Measurements from ENCODE around the gene SNORC. TPM values are rescaled to one million over a fixed set of nuclear protein-coding genes. Genes with fewer than 3 reads are reported as not detected.

SNORC gene
- polyA plus RNA-seq, 1 of the 3 experiments (the other 2 are of a cell fraction), result 1.2 TPM

GRCh38 chr2:232871418-232871834, 1.4 kb downstream of the SNORC start (continued):
- TF ChIP-seq MXI1 (IDR thresholded peaks at IDR 0.05; ENCODE audit: low read depth, low read length) (no peak), EP300 (IDR thresholded peaks at IDR 0.05; ENCODE audit: borderline replicate concordance in 1 of 2, low read depth in 1 of 2, low read length in 1 of 2) (no peak), JUND (IDR thresholded peaks at IDR 0.05) (no peak), SMC3 (IDR thresholded peaks at IDR 0.05; ENCODE audit: low read depth, low read length) (no peak)
- TF ChIP-seq, protein P1, sequence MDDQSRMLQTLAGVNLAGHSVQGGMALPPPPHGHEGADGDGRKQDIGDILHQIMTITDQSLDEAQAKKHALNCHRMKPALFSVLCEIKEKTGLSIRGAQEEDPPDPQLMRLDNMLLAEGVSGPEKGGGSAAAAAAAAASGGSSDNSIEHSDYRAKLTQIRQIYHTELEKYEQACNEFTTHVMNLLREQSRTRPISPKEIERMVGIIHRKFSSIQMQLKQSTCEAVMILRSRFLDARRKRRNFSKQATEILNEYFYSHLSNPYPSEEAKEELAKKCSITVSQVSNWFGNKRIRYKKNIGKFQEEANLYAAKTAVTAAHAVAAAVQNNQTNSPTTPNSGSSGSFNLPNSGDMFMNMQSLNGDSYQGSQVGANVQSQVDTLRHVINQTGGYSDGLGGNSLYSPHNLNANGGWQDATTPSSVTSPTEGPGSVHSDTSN (IDR thresholded peaks at IDR 0.05), result no peak
- TF ChIP-seq, protein P2, sequence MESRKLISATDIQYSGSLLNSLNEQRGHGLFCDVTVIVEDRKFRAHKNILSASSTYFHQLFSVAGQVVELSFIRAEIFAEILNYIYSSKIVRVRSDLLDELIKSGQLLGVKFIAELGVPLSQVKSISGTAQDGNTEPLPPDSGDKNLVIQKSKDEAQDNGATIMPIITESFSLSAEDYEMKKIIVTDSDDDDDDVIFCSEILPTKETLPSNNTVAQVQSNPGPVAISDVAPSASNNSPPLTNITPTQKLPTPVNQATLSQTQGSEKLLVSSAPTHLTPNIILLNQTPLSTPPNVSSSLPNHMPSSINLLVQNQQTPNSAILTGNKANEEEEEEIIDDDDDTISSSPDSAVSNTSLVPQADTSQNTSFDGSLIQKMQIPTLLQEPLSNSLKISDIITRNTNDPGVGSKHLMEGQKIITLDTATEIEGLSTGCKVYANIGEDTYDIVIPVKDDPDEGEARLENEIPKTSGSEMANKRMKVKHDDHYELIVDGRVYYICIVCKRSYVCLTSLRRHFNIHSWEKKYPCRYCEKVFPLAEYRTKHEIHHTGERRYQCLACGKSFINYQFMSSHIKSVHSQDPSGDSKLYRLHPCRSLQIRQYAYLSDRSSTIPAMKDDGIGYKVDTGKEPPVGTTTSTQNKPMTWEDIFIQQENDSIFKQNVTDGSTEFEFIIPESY (IDR thresholded peaks at IDR 0.05; ENCODE audit: borderline replicate concordance, low read depth), result no peak

DNA sequence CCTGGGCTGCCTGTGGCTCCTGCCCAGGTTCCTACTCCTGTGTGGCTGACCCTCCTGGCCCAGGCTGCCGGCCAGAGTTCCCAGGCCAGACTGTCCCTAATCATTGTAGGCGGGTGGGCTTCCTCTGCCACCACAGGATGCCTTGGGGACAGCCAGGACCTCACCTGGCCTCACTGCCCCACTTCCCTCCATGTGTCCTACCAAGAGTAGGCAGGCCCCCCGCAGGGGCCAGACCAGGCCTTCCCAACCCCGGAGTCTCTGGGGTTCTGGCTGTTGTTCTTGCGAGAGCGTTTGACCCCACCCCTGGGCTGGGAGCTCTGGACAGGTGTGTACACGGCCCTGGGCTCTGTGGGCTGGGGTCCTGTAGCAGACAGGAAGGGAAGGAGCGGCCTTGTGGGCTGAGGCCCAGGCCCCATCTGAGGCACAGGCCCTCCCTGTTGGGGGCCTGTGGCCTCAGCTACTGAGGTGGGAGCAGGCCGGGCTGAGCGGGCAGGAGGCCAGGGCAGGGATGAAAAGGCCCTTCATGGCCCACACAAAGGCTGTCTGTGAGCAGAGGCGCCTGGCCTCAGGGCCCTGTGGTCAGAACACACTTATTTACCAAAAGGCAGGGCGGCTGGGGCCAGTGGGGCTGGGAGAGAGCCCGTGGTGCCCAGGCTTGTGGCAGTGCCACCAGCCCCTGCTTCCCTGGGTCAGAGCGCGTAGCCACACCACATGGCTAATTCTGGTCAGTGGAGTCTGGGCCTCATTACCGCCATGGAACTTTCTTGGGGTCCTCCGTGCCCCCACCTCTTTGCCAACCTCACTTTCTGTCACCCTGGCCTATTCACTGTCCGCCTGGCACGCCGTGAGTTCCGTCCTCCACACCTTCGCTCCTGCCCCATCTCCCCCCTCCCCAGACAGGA, 2.0 kb downstream of the SNORC start:
- Histone ChIP-seq H3K9me2 (no peaks in the 10 kb centered on the region), H3K36me3 (replicated peaks in 1 of 2; ENCODE audit: control insufficient read depth in 1 of 2, insufficient read depth in 2 of 2, low read length in 1 of 2) (no peaks in the 10 kb centered on the region), H2AFZ (ENCODE audit: low read depth) (no peak overlapping the region), H3K79me2 (ENCODE audit: insufficient read depth) (no peaks in the 10 kb centered on the region), H3K9ac (no peak overlapping the region), H3K27ac (ENCODE audit: low read depth in 2 of 2, low read length in 1 of 2) (no peak overlapping the region), H3K27me3 (ENCODE audit: insufficient read depth) (no peaks in the 10 kb centered on the region), H3F3A (replicated peaks; ENCODE audit: insufficient read depth) (no peaks in the 10 kb centered on the region), H3K4me3 (ENCODE audit: low read depth in 2 of 2, low read length in 1 of 2) (no peak overlapping the region), H3K4me1 (ENCODE audit: control insufficient read depth in 1 of 2, insufficient read depth in 2 of 2, low read depth in 1 of 2, low read length in 1 of 2) (peaks cover 0 to 10% of the 10 kb centered on the region in 2 experiments; a peak in 1 of 4 replicates), H4K20me1 (ENCODE audit: insufficient read depth) (no peaks in the 10 kb centered on the region), H3K9me3 (no peaks in the 10 kb centered on the region), H3K4me2 (no peak overlapping the region)
- 95% methylated on average over 18 of the region's 22 CpGs for WGBS (ENCODE audit: low lambda C conversion rate)
- DNase-seq, result peak; percentile 16
- POLR2A ChIA-PET, result no interaction called here
- TF ChIP-seq FOSL2 (IDR thresholded peaks at IDR 0.05; ENCODE audit: borderline replicate concordance, low read depth), result no peak
- no peak for TF ChIP-seq NRF1 (IDR thresholded peaks at IDR 0.05; ENCODE audit: low read depth, low read length)
- TF ChIP-seq, protein P2 (IDR thresholded peaks at IDR 0.05; ENCODE audit: borderline replicate concordance, low read depth), result no peak
- TF ChIP-seq, protein P3, sequence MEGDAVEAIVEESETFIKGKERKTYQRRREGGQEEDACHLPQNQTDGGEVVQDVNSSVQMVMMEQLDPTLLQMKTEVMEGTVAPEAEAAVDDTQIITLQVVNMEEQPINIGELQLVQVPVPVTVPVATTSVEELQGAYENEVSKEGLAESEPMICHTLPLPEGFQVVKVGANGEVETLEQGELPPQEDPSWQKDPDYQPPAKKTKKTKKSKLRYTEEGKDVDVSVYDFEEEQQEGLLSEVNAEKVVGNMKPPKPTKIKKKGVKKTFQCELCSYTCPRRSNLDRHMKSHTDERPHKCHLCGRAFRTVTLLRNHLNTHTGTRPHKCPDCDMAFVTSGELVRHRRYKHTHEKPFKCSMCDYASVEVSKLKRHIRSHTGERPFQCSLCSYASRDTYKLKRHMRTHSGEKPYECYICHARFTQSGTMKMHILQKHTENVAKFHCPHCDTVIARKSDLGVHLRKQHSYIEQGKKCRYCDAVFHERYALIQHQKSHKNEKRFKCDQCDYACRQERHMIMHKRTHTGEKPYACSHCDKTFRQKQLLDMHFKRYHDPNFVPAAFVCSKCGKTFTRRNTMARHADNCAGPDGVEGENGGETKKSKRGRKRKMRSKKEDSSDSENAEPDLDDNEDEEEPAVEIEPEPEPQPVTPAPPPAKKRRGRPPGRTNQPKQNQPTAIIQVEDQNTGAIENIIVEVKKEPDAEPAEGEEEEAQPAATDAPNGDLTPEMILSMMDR (IDR thresholded peaks at IDR 0.05), result no peak
- no peak for TF ChIP-seq FOXM1 (IDR thresholded peaks at IDR 0.05; ENCODE audit: low read depth)
- CTCF ChIA-PET, result interaction anchor here (0.6 to 0.8 kb wide), 2 partner anchors 11 to 379 kb away, joined by 3 read pairs; no protein-coding TSS in a partner anchor
